B cell (primary cell): ENCODE results near the gene MEGF8. TPM values are rescaled to one million over a fixed set of nuclear protein-coding genes. Genes with fewer than 3 reads are reported as not detected.
A peak's percentile ranks its signal among the peaks of the same experiment; 100 is the strongest.

Experiments used
- ATAC-seq: fragments of 200-7000 bp; cut with Tn5 transposase; one replicate; pipeline ENCODE4 v1.10.0; 2021; ENCODE audit warnings: low read depth, mild to moderate bottlenecking, moderate number of reproducible peaks, moderate library complexity
- CTCF ChIA-PET: fragments of 350-600 bp; sonication (Branson Sonifier 250); formaldehyde crosslinking; loops from one replicate; lab custom pipeline; 2021; ENCODE audit warnings: antibody characterized with exemption, inconsistent platforms; lab: Charles Lee
- POLR2A ChIA-PET: fragments of 350-600 bp; sonication (Branson Sonifier 250); formaldehyde crosslinking; loops from one replicate; lab custom pipeline; 2021; ENCODE audit warnings: antibody characterized with exemption; lab: Charles Lee
- DNase-seq: peaks from one replicate; pipeline ENCODE4 v3.0.0; 2013
- H2AFZ ChIP-seq: 2 replicates; pipeline ENCODE4 v1.6.1; 2012; ENCODE audit warnings: mild to moderate bottlenecking, low read depth, low read length; ENCODE audit not compliant: insufficient read depth, poor library complexity, severe bottlenecking
- H3K27ac ChIP-seq, 2 donors: 1 replicate in 1 of 2; 2 replicates in 1 of 2; pipeline ENCODE4 v1.5.1; 2012 to 2013; ENCODE audit warnings: low read length in 2 of 2, mild to moderate bottlenecking in 2 of 2, moderate library complexity in 1 of 2
- H3K27me3 ChIP-seq, 4 experiments: fragments of 200-600 bp in 1 of 4; sonication (generic) in 1 of 4; replicated peaks in 1 of 4; 1 replicate in 2 of 4; 2 replicates in 2 of 4; pipeline versions ENCODE4 v1.6.1 to v1.7.0; 2013 to 2016; ENCODE audit warnings: low read length in 3 of 4, mild to moderate bottlenecking in 2 of 4, mixed read lengths in 1 of 4, moderate library complexity in 1 of 4; ENCODE audit not compliant: insufficient read depth in 4 of 4, control insufficient read depth in 3 of 4; ENCODE audit errors: control extremely low read depth in 1 of 4
- H3K36me3 ChIP-seq, 2 experiments: replicated peaks in 1 of 2; 1 replicate in 1 of 2; 2 replicates in 1 of 2; pipeline versions ENCODE4 v1.6.1 to v1.7.1; 2013; ENCODE audit warnings: low read length in 1 of 2; ENCODE audit not compliant: insufficient read depth in 2 of 2, control insufficient read depth in 1 of 2; ENCODE audit errors: control extremely low read depth in 1 of 2, extremely low read depth in 1 of 2
- H3K4me1 ChIP-seq, 2 donors: fragments of 200-600 bp in 1 of 2; sonication (generic) in 1 of 2; 1 replicate in 1 of 2; 2 replicates in 1 of 2; pipeline versions ENCODE4 v1.5.1 to v1.6.1; 2013 to 2017; ENCODE audit warnings: low read length in 2 of 2; ENCODE audit not compliant: control insufficient read depth in 2 of 2, insufficient read depth in 2 of 2
- H3K4me2 ChIP-seq: replicated peaks from 2 replicates; pipeline ENCODE3; 2012; ENCODE audit warnings: mild to moderate bottlenecking, low read depth, low read length; ENCODE audit not compliant: poor library complexity, severe bottlenecking
- H3K4me3 ChIP-seq, 5 experiments: fragments of 200-600 bp in 1 of 5; sonication (generic) in 1 of 5; 1 replicate in 3 of 5; 2 replicates in 2 of 5; pipeline versions ENCODE4 v1.5.1 to v1.7.0; 2011 to 2016; ENCODE audit warnings: low read length in 4 of 5, mild to moderate bottlenecking in 4 of 5, low read depth in 2 of 5, control low read depth in 1 of 5, moderate library complexity in 1 of 5; ENCODE audit not compliant: insufficient read depth in 1 of 5; ENCODE audit errors: control extremely low read depth in 1 of 5, extremely low read depth in 1 of 5
- H3K79me2 ChIP-seq: fragments of 200-600 bp; sonication (generic); one replicate; pipeline ENCODE4 v1.6.0; 2016; ENCODE audit warnings: low read length; ENCODE audit not compliant: control insufficient read depth, insufficient read depth
- H3K9ac ChIP-seq: fragments of 200-600 bp; sonication (generic); 2 replicates; pipeline ENCODE4 v1.6.1; 2017; ENCODE audit warnings: mild to moderate bottlenecking, low read length, moderate library complexity
- H3K9me3 ChIP-seq, 3 donors: one replicate each; pipeline versions ENCODE4 v1.6.1 to v1.7.1; 2013; ENCODE audit warnings: low read length in 2 of 3; ENCODE audit not compliant: control insufficient read depth in 2 of 3, insufficient read depth in 1 of 3; ENCODE audit errors: control extremely low read depth in 1 of 3
- H4K20me1 ChIP-seq: 2 replicates; pipeline ENCODE4 v1.6.0; 2012; ENCODE audit warnings: mild to moderate bottlenecking, low read length; ENCODE audit not compliant: insufficient read depth, control insufficient read depth, poor library complexity, severe bottlenecking
- H3K27ac Mint-ChIP-seq: one replicate; pipeline ENCODE4 v1.8.0; 2021; ENCODE audit warnings: mixed read lengths
- H3K27me3 Mint-ChIP-seq: one replicate; pipeline ENCODE4 v1.8.0; 2021; ENCODE audit warnings: mixed read lengths
- H3K4me1 Mint-ChIP-seq: one replicate; pipeline ENCODE4 v1.8.0; 2021; ENCODE audit warnings: mixed read lengths
- H3K4me3 Mint-ChIP-seq: one replicate; pipeline ENCODE4 v1.8.0; 2021; ENCODE audit warnings: mixed read lengths
- H3K9me3 Mint-ChIP-seq: one replicate; pipeline ENCODE4 v1.8.0; 2022; ENCODE audit warnings: mixed read lengths; ENCODE audit not compliant: insufficient read depth
- EZH2 ChIP-seq: IDR thresholded peaks from 2 replicates; pipeline ENCODE4 v1.6.1; 2012; ENCODE audit warnings: borderline replicate concordance, low read depth, mild to moderate bottlenecking, moderate library complexity, low read length; ENCODE audit not compliant: insufficient read depth, poor library complexity, severe bottlenecking
- WGBS: methylation state at CpG from one replicate; pipeline ENCODE4 v1.1.5; 2013; ENCODE audit warnings: missing lambda C conversion rate; ENCODE audit not compliant: insufficient coverage; 5-methylcytosine and 5-hydroxymethylcytosine counted together
- intact Hi-C: fragments of 100-400 bp; cut with micrococcal nuclease; formaldehyde crosslinking; loops from one replicate; pipeline ENCODE4 v1.10.0; 2022
- polyA plus RNA-seq: library from polyadenylated mRNA; depleted of rRNA; stranded (reverse); fragments of >200 nt; gene quantifications from 2 replicates; pipeline ENCODE4 v1.2.3, GENCODE V29; 2012
- total RNA-seq, 2 donors: library from RNA; stranded (reverse); fragments of 120-200 nt in 1 of 2; gene quantifications; 1 replicate in 1 of 2; 2 replicates in 1 of 2; pipeline versions ENCODE4 v1.2.3 to v1.2.4, GENCODE V29; 2013 to 2022
- TF ChIP-seq, protein P1 (sequence below): fragments of 200-600 bp; IDR thresholded peaks from one replicate; pipeline ENCODE4 v1.8.0; 2022; ENCODE audit warnings: antibody characterized with exemption, mild to moderate bottlenecking

MEGF8 gene
- total and polyA plus RNA-seq, 2 donors (not counting 1 experiment from before 2014, with no cell fraction given), result 8.2 to 26.5 TPM

DNA sequence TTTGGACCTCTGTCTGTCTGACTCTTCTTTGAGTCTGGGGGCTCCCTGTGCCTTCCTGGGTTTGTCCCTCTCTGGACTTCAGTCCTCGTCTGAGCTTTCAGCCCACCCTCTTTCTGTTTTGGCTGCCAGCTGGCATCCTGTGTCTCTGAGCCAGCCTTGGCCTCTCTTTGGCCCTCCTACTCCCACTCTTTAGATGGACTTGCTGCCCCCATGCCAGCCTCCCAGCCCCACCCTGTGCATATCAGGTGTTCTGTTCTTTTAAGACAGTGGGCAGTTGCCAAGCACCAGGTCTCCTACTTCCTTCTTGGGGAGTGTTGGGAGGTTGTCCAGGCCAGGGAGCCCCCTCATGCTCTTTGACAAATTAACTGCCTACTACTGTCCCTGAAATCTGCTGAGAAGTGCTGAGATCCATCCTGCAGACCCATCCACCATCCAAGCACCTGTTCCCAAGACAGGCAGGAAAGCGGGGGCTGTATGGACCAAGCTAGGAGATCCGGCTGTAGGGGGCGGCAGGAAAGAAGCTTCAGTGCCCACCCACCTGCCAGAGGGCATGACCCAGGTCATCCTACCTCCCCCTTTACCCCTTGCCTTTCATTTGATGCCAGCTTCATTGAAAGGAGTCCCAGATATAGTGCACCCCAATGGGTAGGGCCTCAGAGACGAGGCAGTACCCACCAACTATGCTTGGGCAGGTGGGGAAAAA lies 46.8 kb upstream of the MEGF8 start:
- peak overlapping the region; percentile 62 for H3K27ac Mint-ChIP-seq
- intact Hi-C loops, result loop anchor here (1.0 kb wide), 1 partner anchor 170 kb away; no protein-coding TSS in a partner anchor
- Histone ChIP-seq H4K20me1 (peaks cover 7% of the 10 kb centered on the region), H3K4me1 (peaks cover 35 to 47% of the 10 kb centered on the region in 2 donors), H3K9me3 (no peaks in the 10 kb centered on the region), H3K9ac (no peak overlapping the region), H3K36me3 (peaks cover 0 to 14% of the 10 kb centered on the region in 2 experiments), H3K27me3 (no peaks in the 10 kb centered on the region), H3K27ac (peak overlapping the region in 1 of 2 donors; percentile 71), H2AFZ (no peak overlapping the region), H3K4me3 (no peak overlapping the region), H3K79me2 (peaks cover 58% of the 10 kb centered on the region), H3K4me2 (peak overlapping the region; percentile 96)
- ATAC-seq (no peak), DNase-seq (peak; percentile 26)
- ChIA-PET CTCF (interaction anchor here (0.7 to 4.8 kb wide), 26 partner anchors 8 to 180 kb away, joined by 3 to 89 read pairs (median 4); partner anchors contain the start of genes CIC and GSK3A), POLR2A (interaction anchor here (0.6 to 5.5 kb wide), 4 partner anchors 9 to 36 kb away, joined by 4 to 23 read pairs (median 12); partner anchors contain the start of genes CIC and GSK3A)
- H3K27me3 Mint-ChIP-seq, result no peaks in the 10 kb centered on the region
- peak overlapping the region; percentile 90 for H3K4me3 Mint-ChIP-seq
- 78% methylated on average over 4 of the region's 5 CpGs for WGBS
- H3K4me1 Mint-ChIP-seq, result peaks cover 36% of the 10 kb centered on the region
- TF ChIP-seq, protein P1, sequence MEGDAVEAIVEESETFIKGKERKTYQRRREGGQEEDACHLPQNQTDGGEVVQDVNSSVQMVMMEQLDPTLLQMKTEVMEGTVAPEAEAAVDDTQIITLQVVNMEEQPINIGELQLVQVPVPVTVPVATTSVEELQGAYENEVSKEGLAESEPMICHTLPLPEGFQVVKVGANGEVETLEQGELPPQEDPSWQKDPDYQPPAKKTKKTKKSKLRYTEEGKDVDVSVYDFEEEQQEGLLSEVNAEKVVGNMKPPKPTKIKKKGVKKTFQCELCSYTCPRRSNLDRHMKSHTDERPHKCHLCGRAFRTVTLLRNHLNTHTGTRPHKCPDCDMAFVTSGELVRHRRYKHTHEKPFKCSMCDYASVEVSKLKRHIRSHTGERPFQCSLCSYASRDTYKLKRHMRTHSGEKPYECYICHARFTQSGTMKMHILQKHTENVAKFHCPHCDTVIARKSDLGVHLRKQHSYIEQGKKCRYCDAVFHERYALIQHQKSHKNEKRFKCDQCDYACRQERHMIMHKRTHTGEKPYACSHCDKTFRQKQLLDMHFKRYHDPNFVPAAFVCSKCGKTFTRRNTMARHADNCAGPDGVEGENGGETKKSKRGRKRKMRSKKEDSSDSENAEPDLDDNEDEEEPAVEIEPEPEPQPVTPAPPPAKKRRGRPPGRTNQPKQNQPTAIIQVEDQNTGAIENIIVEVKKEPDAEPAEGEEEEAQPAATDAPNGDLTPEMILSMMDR, result no peak
- no peak for TF ChIP-seq EZH2
- H3K9me3 Mint-ChIP-seq, result no peaks in the 10 kb centered on the region
